Caco-2 (cell line): ENCODE results near the gene RFX7. TPM values are rescaled to one million over a fixed set of nuclear protein-coding genes. Genes with fewer than 3 reads are reported as not detected.
"Not testable (repeated sequence)": the region's sequence is repeated elsewhere in the genome, so short reads cannot be mapped to it uniquely, and the experiment has no call there.

Experiments used
- BruUV-seq: library from RNA; stranded (reverse); fragments of 400-500 nt; replicated peaks from 2 replicates; lab custom pipeline; 2021; lab: Mats Ljungman, UMichigan
- CTCF ChIA-PET: fragments of 300-600 bp; sonication (Branson Sonifier 250); formaldehyde crosslinking; loops from one replicate; lab custom pipeline; 2022; ENCODE audit warnings: antibody characterized with exemption; lab: Charles Lee
- POLR2A ChIA-PET: fragments of 300-600 bp; sonication (Branson Sonifier 250); formaldehyde crosslinking; loops from one replicate; lab custom pipeline; 2022; ENCODE audit warnings: antibody characterized with exemption; lab: Charles Lee
- DNase-seq, 2 experiments: peaks; one replicate each; pipeline versions ENCODE4 v3.0.0 to v3.0.0-alpha.2; 2020 to 2022
- H3K27me3 ChIP-seq: replicated peaks from 2 replicates; pipeline ENCODE4 v1.6.0; 2011; ENCODE audit warnings: low read length; ENCODE audit not compliant: control insufficient read depth, insufficient read depth
- H3K36me3 ChIP-seq: 2 replicates; pipeline ENCODE4 v1.5.1; 2011; ENCODE audit warnings: low read length; ENCODE audit not compliant: control insufficient read depth, insufficient read depth
- H3K4me1 ChIP-seq: fragments of 250-450 bp; sonication (Bioruptor Pico); 2 replicates; pipeline ENCODE4 v1.5.1; 2020; ENCODE audit warnings: mild to moderate bottlenecking
- H3K4me3 ChIP-seq: 2 replicates; pipeline ENCODE4 v1.5.1; 2011; ENCODE audit warnings: low read depth, mild to moderate bottlenecking, control low read depth, low read length
- H3K9me3 ChIP-seq: fragments of 250-450 bp; sonication (Bioruptor Pico); 2 replicates; pipeline ENCODE4 v1.5.1; 2020; ENCODE audit warnings: mild to moderate bottlenecking, moderate library complexity
- H3K27ac Mint-ChIP-seq: one replicate; pipeline ENCODE4 v1.8.0; 2022; ENCODE audit warnings: mixed read lengths; ENCODE audit not compliant: unreplicated experiment
- H3K27me3 Mint-ChIP-seq: one replicate; pipeline ENCODE4 v1.8.0; 2022; ENCODE audit warnings: mixed read lengths; ENCODE audit not compliant: insufficient read depth, unreplicated experiment
- H3K36me3 Mint-ChIP-seq: one replicate; pipeline ENCODE4 v1.8.0; 2022; ENCODE audit warnings: mild to moderate bottlenecking, mixed read lengths; ENCODE audit not compliant: insufficient read depth, unreplicated experiment
- H3K4me1 Mint-ChIP-seq: one replicate; pipeline ENCODE4 v1.8.0; 2022; ENCODE audit warnings: low read depth, mixed read lengths; ENCODE audit not compliant: unreplicated experiment
- H3K4me3 Mint-ChIP-seq: one replicate; pipeline ENCODE4 v1.8.0; 2022; ENCODE audit warnings: mild to moderate bottlenecking, moderate library complexity, mixed read lengths; ENCODE audit not compliant: unreplicated experiment
- H3K9me3 Mint-ChIP-seq: one replicate; pipeline ENCODE4 v1.8.0; 2022; ENCODE audit warnings: mixed read lengths; ENCODE audit not compliant: unreplicated experiment
- CTCF ChIP-seq, 2 experiments: fragments of 200-600 bp in 1 of 2; IDR thresholded peaks; 1 replicate in 1 of 2; 2 replicates in 1 of 2; pipeline versions ENCODE4 v1.5.1 to v1.8.0; 2011 to 2022; ENCODE audit warnings: antibody characterized with exemption in 1 of 2, control low read depth in 1 of 2, inconsistent platforms in 1 of 2, low read depth in 1 of 2, low read length in 1 of 2, mild to moderate bottlenecking in 1 of 2, moderate library complexity in 1 of 2; ENCODE audit not compliant: insufficient read depth in 1 of 2, severe bottlenecking in 1 of 2, unreplicated experiment in 1 of 2
- intact Hi-C: fragments of 100-400 bp; cut with micrococcal nuclease; formaldehyde crosslinking; loops from one replicate; pipeline ENCODE4 v1.10.0; 2022; ENCODE audit not compliant: unreplicated experiment
- total RNA-seq: library from RNA; stranded (reverse); gene quantifications from 2 replicates; pipeline ENCODE4 v1.2.3, GENCODE V29; 2022

Gene RFX7
- total RNA-seq, 1 experiment from 2014 or later, result 8.7 TPM

- POLR2A ChIA-PET, result no interaction called here
- no peak for DNase-seq
- H3K27ac Mint-ChIP-seq, result no peak overlapping the region
- no peak overlapping the region for H3K4me3 ChIP-seq
- no peak for TF ChIP-seq CTCF (IDR thresholded peaks at IDR 0.05; ENCODE audit: insufficient read depth in 1 of 2, low read depth in 1 of 2, low read length in 1 of 2, severe bottlenecking in 1 of 2, unreplicated experiment in 1 of 2)
- CTCF ChIA-PET, result no interaction called here
- H3K4me3 Mint-ChIP-seq, result no peak overlapping the region
- no peaks in the 10 kb centered on the region for H3K36me3 Mint-ChIP-seq
- no peaks in the 10 kb centered on the region for H3K36me3 ChIP-seq
- no peaks in the 10 kb centered on the region for H3K4me1 ChIP-seq
- no peaks in the 10 kb centered on the region for H3K27me3 Mint-ChIP-seq
- BruUV-seq, result no TSS peak
- no peaks in the 10 kb centered on the region for H3K9me3 ChIP-seq
- intact Hi-C loops, result no loop called here
- H3K9me3 Mint-ChIP-seq, result no peaks in the 10 kb centered on the region
- H3K27me3 ChIP-seq, result no peaks in the 10 kb centered on the region
- H3K4me1 Mint-ChIP-seq, result no peaks in the 10 kb centered on the region
Measured at GRCh38 chr15:56207092-56207491, 36.6 kb downstream of the RFX7 start.

GRCh38 chr15:56205061-56205876 lies 38.4 kb downstream of the RFX7 start:
- Histone ChIP-seq H3K27me3 (no peaks in the 10 kb centered on the region), H3K36me3 (no peaks in the 10 kb centered on the region), H3K9me3 (no peaks in the 10 kb centered on the region), H3K4me3 (no peak overlapping the region), H3K4me1 (no peaks in the 10 kb centered on the region)
- no peak for DNase-seq
- no TSS peak for BruUV-seq
- ChIA-PET CTCF (no interaction called here), POLR2A (no interaction called here)
- Mint-ChIP-seq H3K27ac (no peak overlapping the region), H3K36me3 (no peaks in the 10 kb centered on the region), H3K9me3 (no peaks in the 10 kb centered on the region), H3K4me1 (no peaks in the 10 kb centered on the region), H3K4me3 (no peak overlapping the region), H3K27me3 (no peaks in the 10 kb centered on the region)
- intact Hi-C loops, result no loop called here
- no peak for TF ChIP-seq CTCF (IDR thresholded peaks at IDR 0.05; ENCODE audit: insufficient read depth in 1 of 2, low read depth in 1 of 2, low read length in 1 of 2, severe bottlenecking in 1 of 2, unreplicated experiment in 1 of 2)

- intact Hi-C loops, H3K27me3 Mint-ChIP-seq, H3K9me3 ChIP-seq, H3K4me3 Mint-ChIP-seq, BruUV-seq, H3K4me1 Mint-ChIP-seq, H3K9me3 Mint-ChIP-seq, H3K27me3 ChIP-seq, CTCF ChIA-PET, H3K36me3 ChIP-seq, H3K4me3 ChIP-seq, H3K4me1 ChIP-seq, POLR2A ChIA-PET, DNase-seq, H3K36me3 Mint-ChIP-seq, H3K27ac Mint-ChIP-seq: not testable (repeated sequence)
Measured at GRCh38 chr15:56203312-56203922, 40.3 kb downstream of the RFX7 start.
